OCI-LY7 (cell line): ENCODE data around the gene KRT79. TPM values are rescaled to one million over a fixed set of nuclear protein-coding genes. Genes with fewer than 3 reads are reported as not detected.

ENCODE experiments used
- BruUV-seq: library from RNA; stranded (reverse); fragments of 400-500 nt; replicated peaks from 2 replicates; lab custom pipeline; 2021; lab: Mats Ljungman, UMichigan
- CTCF ChIA-PET: fragments of 300-600 bp; sonication (Branson Sonifier 250); formaldehyde crosslinking; loops from one replicate; lab custom pipeline; 2022; ENCODE audit warnings: antibody characterized with exemption; ENCODE audit not compliant: unreplicated experiment; lab: Charles Lee
- POLR2A ChIA-PET: fragments of 300-600 bp; sonication (Branson Sonifier 250); formaldehyde crosslinking; loops from one replicate; lab custom pipeline; 2022; ENCODE audit warnings: antibody characterized with exemption; lab: Charles Lee
- DNase-seq: peaks from one replicate; pipeline ENCODE4 v3.0.0-alpha.2; 2015; ENCODE audit warnings: low spot score
- H2AFZ ChIP-seq: fragments of 200-600 bp; sonication (generic), shearing (Covaris generic); 2 replicates; pipeline ENCODE4 v1.6.1; 2014; ENCODE audit warnings: mild to moderate bottlenecking, antibody characterized with exemption, low read length, moderate library complexity
- H3K27ac ChIP-seq: fragments of 200-600 bp; sonication (generic); 2 replicates; pipeline ENCODE4 v1.5.1; 2014; ENCODE audit warnings: mixed run types, low read depth, mild to moderate bottlenecking, moderate library complexity, low read length, inconsistent platforms; ENCODE audit not compliant: poor library complexity, severe bottlenecking
- H3K36me3 ChIP-seq: fragments of 200-600 bp; sonication (generic); 2 replicates; pipeline ENCODE4 v1.6.1; 2014; ENCODE audit warnings: mild to moderate bottlenecking, antibody characterized with exemption, low read length, moderate library complexity, mixed read lengths; ENCODE audit not compliant: insufficient read depth
- H3K4me1 ChIP-seq: fragments of 200-600 bp; sonication (generic); 2 replicates; pipeline ENCODE4 v1.5.1; 2014; ENCODE audit warnings: mild to moderate bottlenecking, low read length; ENCODE audit not compliant: insufficient read depth, poor library complexity, severe bottlenecking
- H3K4me2 ChIP-seq: fragments of 200-600 bp; sonication (generic); 2 replicates; pipeline ENCODE4 v1.6.1; 2014; ENCODE audit warnings: mild to moderate bottlenecking, low read length
- H3K4me3 ChIP-seq: fragments of 200-600 bp; sonication (generic); 2 replicates; pipeline ENCODE4 v1.5.1; 2014; ENCODE audit warnings: mild to moderate bottlenecking, low read depth, low read length; ENCODE audit not compliant: poor library complexity, severe bottlenecking
- H3K79me2 ChIP-seq: fragments of 200-600 bp; sonication (generic); 2 replicates; pipeline ENCODE4 v1.6.1; 2016; ENCODE audit warnings: low read depth, mild to moderate bottlenecking, low read length, moderate library complexity, mixed read lengths; ENCODE audit not compliant: insufficient read depth
- H3K9me2 ChIP-seq: fragments of 200-600 bp; sonication (generic); 2 replicates; pipeline ENCODE4 v1.6.1; 2016; ENCODE audit warnings: mild to moderate bottlenecking, low read length, mixed read lengths; ENCODE audit not compliant: insufficient read depth
- H3K9me3 ChIP-seq: fragments of 200-600 bp; sonication (generic); 2 replicates; pipeline ENCODE4 v1.6.1; 2014; ENCODE audit warnings: mild to moderate bottlenecking, mixed run types, low read length, mixed read lengths
- H4K20me1 ChIP-seq: fragments of 200-600 bp; sonication (generic); 2 replicates; pipeline ENCODE4 v1.6.1; 2014; ENCODE audit warnings: mild to moderate bottlenecking, antibody characterized with exemption, low read length, moderate library complexity, mixed read lengths; ENCODE audit not compliant: insufficient read depth
- CTCF ChIP-seq: fragments of 200-600 bp; sonication (generic); conservative IDR thresholded peaks from 2 replicates; pipeline ENCODE4 v1.5.1; 2014; ENCODE audit warnings: mild to moderate bottlenecking, antibody characterized with exemption, low read length, moderate library complexity, mixed read lengths
- EZH2phosphoT487 ChIP-seq: fragments of 200-600 bp; sonication (generic); IDR thresholded peaks from 2 replicates; pipeline ENCODE4 v1.6.1; 2018; ENCODE audit warnings: low read depth, borderline replicate concordance, mild to moderate bottlenecking, mixed run types, antibody characterized with exemption, low read length, moderate library complexity, mixed read lengths
- intact Hi-C: fragments of 100-400 bp; cut with micrococcal nuclease; formaldehyde crosslinking; loops from one replicate; pipeline ENCODE4 v1.10.0; 2022; ENCODE audit not compliant: unreplicated experiment
- total RNA-seq, 2 experiments: library from RNA; depleted of rRNA in 1 of 2; stranded (reverse); fragments of >200 nt in 1 of 2; shearing (Covaris generic) in 1 of 2; gene quantifications; 2 replicates each; pipeline ENCODE4 v1.2.3, GENCODE V29; 2014 to 2022

KRT79 gene
- total RNA-seq, 2 experiments from 2014 or later, result not detected

- H3K4me2 ChIP-seq, result no peak overlapping the region
- H3K4me3 ChIP-seq, result no peak overlapping the region
- no peaks in the 10 kb centered on the region for H3K9me2 ChIP-seq
- H3K36me3 ChIP-seq, result no peaks in the 10 kb centered on the region
- intact Hi-C loops, result no loop called here
- no peaks in the 10 kb centered on the region for H3K9me3 ChIP-seq
- no peaks in the 10 kb centered on the region; the same call in 1 of the 2 replicates for H4K20me1 ChIP-seq
- no peaks in the 10 kb centered on the region for H3K4me1 ChIP-seq
- DNase-seq, result no peak
- TF ChIP-seq EZH2phosphoT487, result no peak
- no peak for TF ChIP-seq CTCF
- ChIA-PET POLR2A (interaction anchor here (0.5 to 1.0 kb wide), 2 partner anchors 211 to 447 kb away, joined by 3 read pairs; no protein-coding TSS in a partner anchor), CTCF (no interaction called here)
- H3K27ac ChIP-seq, result no peak overlapping the region
- H3K79me2 ChIP-seq, result no peaks in the 10 kb centered on the region
- BruUV-seq, result no TSS peak
- H2AFZ ChIP-seq, result no peak overlapping the region
Observed at GRCh38 chr12:52781399-52782082, 52.6 kb downstream of the KRT79 start.

GRCh38 chr12:52779914-52780313, 54.2 kb downstream of the KRT79 start:
- BruUV-seq, result no TSS peak
- Histone ChIP-seq H3K4me1 (no peaks in the 10 kb centered on the region), H2AFZ (no peak overlapping the region), H3K4me2 (no peak overlapping the region), H3K4me3 (no peak overlapping the region), H4K20me1 (no peaks in the 10 kb centered on the region; the same call in 1 of the 2 replicates), H3K9me3 (no peaks in the 10 kb centered on the region), H3K9me2 (no peaks in the 10 kb centered on the region), H3K36me3 (no peaks in the 10 kb centered on the region), H3K79me2 (no peaks in the 10 kb centered on the region), H3K27ac (no peak overlapping the region)
- no peak for DNase-seq
- intact Hi-C loops, result no loop called here
- TF ChIP-seq EZH2phosphoT487 (no peak), CTCF (no peak)
- POLR2A ChIA-PET, result no interaction called here
- CTCF ChIA-PET, result no interaction called here

- no peak overlapping the region for H3K4me2 ChIP-seq
- no peak overlapping the region for H2AFZ ChIP-seq
- CTCF ChIA-PET, result no interaction called here
- intact Hi-C loops, result no loop called here
- no peaks in the 10 kb centered on the region for H3K79me2 ChIP-seq
- no peaks in the 10 kb centered on the region for H3K9me2 ChIP-seq
- H3K9me3 ChIP-seq, result no peaks in the 10 kb centered on the region
- no TSS peak for BruUV-seq
- H3K36me3 ChIP-seq, result no peaks in the 10 kb centered on the region
- no peak overlapping the region for H3K27ac ChIP-seq
- no peak for DNase-seq
- TF ChIP-seq EZH2phosphoT487 (no peak), CTCF (no peak)
- H3K4me1 ChIP-seq, result no peaks in the 10 kb centered on the region
- no peaks in the 10 kb centered on the region; the same call in 1 of the 2 replicates for H4K20me1 ChIP-seq
- POLR2A ChIA-PET, result interaction anchor here (0.6 kb wide), 1 partner anchor 176 kb away, joined by 6 read pairs; no protein-coding TSS in a partner anchor
- no peak overlapping the region for H3K4me3 ChIP-seq
Observed at GRCh38 chr12:52778833-52779232, 55.3 kb downstream of the KRT79 start.
